GM18517 (cell line): ENCODE measurements around the gene PARP2.
"Not testable (repeated sequence)": the region's sequence is repeated elsewhere in the genome, so short reads cannot be mapped to it uniquely, and the experiment has no call there.

Experiments
- ATAC-seq: cut with Tn5 transposase; IDR thresholded peaks from one replicate; pipeline ENCODE4 v1.9.1; 2021; ENCODE audit warnings: mild to moderate bottlenecking, moderate library complexity; ENCODE audit not compliant: unreplicated experiment

PARP2 gene

DNA sequence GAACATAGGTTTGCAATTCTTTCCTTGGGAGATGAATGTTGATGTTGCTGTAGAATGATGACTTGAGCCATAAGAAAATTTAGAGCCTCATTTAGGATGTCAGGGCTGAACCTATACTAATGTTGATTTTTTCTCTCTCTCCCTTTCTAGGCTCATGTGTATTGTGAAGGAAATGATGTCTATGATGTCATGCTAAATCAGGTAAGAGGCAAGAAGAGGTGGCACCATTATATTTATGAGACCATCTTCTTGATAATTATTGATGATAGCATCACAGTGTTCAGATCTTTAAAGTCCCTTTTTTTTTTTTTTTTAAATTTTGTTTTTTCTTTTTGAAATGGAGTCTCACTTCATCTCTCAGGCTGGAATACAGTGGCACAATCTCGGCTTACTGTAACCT is 3.3 kb downstream of the PARP2 start:
- no peak for ATAC-seq

DNA sequence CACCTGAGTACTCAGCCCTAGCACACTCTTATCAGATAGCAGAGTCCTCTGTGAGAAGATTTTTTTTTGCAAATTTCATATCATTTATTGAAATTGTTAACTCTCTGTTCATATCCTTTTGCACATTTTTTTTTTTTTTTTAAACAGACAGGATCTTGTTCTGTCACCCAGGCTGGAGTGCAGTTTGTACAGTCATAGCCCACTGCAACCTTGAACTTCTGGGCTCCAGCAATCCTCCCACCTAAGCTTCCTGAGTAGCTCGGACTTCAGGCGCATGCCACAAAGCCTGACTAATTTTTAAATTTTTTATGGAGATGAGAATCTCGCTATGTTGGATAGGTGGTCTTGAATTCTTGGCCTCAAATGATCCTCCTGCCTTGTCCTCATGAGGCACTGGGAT is 4.3 kb downstream of the PARP2 start:
- no peak for ATAC-seq

DNA sequence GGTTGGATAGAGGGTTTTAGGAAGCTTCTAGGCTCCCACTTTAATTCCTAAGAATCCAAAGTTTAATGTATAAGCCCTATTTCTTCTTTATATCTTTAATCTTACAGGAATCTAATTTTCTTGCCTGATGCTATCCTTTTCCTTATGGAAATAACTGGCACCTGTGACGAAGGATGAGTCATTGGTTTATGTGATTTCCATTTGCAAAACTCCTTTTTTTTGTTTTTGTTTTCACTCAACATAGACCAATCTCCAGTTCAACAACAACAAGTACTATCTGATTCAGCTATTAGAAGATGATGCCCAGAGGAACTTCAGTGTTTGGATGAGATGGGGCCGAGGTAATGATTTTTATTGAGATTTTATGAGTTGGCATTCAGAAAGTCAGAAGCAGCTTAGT is 6.8 kb downstream of the PARP2 start:
- ATAC-seq = no peak

DNA sequence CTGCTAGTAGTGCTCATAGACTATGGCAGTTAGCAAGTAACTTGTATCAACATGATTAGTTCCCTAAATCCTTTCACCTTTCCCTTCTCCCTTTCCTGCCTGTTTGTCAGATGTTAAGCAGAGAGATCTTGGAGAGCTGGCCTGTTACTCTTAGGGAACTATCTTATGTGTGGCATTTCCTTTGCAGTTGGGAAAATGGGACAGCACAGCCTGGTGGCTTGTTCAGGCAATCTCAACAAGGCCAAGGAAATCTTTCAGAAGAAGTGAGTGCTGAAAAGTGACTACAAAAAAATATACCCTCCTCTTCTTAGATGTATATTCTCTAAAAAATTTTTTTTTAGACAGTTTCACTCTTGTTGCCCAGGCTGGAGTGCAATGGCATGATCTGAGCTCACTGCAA is 7.4 kb downstream of the PARP2 start:
- no peak for ATAC-seq

DNA sequence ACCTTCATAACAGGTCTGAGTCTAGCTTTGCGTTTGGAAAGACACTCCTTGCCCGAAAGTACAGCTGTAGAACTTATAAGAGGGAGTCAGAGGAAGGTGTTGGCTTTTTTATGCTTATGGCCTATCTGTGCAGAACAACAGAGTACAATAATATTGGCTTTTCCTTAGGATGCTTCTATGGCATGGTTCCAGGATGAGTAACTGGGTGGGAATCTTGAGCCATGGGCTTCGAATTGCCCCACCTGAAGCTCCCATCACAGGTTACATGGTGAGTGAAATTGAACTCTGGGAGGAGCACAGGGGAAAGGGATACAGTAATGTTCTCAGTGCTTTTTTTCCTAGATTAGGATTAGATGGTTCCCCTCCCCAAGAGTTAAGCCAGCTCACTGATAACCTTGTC is 13.0 kb downstream of the PARP2 start:
- ATAC-seq = no peak

DNA sequence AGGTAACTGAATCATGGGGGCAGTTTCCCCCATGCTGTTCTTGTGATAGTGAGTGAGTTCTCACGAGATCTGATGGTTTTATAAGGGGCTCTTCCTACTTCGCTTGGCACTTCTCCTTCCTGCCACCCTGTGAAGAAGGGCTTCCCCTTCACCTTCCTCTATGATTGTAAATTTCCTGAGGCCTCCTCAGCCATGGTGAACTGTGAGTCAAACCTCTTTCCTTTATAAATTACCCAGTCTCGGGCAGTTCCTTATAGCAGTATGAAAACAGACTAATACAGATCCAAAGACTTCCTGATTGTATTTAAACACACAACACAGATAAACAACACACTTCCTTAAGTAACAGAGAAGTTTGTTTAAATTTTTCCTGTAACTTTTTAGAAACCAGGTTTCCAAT is 15.0 kb downstream of the PARP2 start:
- not testable (repeated sequence) for ATAC-seq

DNA sequence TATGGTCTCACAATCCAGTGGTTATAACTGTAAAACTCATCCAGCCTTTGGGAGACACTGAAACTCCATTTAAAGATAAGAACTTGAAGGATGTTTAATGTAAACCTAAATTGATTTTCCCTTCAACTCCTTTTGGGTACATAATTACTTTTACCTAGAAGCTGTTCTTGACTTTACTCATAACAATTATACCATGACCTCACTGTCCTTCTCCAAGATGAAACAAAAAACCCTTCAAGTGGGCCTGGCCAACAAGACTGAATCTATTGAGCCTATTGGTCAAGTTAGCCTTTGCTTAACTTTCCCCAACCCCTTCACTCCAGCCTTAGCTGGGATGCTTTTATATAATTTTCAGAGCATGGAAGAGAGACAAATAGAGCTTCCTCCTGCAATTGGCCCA is 22.5 kb downstream of the PARP2 start:
- no peak for ATAC-seq

DNA sequence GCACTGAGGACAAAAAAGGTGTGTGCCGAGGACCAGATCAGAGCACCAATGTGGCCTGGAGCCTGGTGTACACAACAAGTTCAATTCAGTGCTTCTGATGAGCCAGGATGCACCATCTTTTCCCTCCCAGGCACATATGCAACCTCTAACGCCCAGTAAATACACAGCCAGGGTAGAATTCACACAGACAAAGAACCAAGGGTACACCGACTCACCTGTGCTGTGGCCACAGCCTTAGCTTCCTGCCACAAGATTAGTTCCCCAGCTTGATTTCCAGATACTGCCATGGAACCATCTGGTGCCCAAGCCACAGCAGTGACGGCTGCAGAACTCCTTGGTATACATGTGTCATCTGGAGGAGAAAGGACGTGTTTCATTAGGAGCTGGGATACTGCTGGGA is 29.4 kb downstream of the PARP2 start:
- no peak for ATAC-seq

DNA sequence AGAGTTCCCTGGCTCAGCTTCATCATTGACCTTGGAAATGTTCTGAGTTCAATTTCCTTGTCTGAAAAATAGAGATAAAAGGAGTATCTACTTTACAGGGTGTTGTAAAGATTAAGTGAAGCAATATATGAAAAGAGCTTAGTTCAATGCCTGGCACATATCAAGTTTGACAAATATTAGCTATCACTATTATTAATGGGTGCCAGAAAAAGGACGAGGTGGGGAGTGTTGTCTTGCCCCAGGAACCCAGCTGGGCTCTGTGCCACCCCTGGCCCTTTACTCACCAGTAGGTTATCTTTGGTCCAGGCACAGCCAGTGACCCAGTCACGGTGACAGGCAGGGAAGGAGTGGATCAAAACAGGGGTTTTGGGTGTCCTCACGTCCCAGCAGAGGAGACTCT is 32.0 kb downstream of the PARP2 start:
- no peak for ATAC-seq

DNA sequence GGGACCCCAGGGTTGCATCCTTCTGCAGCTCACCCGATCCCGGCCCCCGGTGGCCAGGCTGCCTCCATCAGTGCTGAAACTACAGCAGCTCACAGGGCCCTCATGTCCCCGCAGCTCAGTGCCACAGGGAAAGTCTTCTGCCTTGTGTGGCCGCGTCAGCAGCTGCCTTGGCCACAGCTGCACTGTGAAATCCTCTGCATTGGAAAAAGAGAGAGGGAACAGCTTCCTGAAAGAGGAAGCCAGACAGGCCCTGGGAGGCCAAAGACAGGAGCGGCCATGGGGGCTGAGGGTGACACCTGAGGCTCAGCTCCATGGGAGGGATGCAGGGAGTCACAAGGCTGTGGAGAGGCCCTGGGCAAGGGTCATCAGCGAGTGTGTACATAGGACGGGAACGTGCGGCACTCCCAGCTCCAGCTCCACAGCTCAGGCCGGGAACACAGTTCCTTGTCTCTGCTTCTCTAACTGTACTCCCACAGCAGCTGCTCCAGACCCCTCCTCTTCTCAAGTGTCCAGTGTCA is 32.7 kb downstream of the PARP2 start:
- no peak for ATAC-seq

DNA sequence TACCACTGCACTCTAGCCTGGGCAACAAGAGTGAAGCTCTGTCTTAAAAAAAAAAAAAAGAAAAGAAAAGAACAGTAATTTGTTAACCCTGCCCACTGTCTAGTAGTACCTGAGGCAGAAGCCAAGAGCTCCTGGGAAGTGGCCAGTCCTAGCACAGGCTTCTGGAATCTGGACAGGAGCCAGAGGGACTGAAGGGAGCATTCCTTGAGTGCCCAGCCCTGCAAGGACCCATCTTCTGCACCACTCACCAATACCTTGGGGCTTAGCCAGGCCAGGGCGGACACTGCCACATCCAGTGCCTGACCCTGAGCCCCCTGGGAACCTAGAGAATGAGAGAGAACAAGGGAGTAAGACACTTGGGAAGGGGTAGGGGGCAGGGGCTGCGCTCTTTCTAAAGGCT is 33.7 kb downstream of the PARP2 start:
- ATAC-seq = no peak

DNA sequence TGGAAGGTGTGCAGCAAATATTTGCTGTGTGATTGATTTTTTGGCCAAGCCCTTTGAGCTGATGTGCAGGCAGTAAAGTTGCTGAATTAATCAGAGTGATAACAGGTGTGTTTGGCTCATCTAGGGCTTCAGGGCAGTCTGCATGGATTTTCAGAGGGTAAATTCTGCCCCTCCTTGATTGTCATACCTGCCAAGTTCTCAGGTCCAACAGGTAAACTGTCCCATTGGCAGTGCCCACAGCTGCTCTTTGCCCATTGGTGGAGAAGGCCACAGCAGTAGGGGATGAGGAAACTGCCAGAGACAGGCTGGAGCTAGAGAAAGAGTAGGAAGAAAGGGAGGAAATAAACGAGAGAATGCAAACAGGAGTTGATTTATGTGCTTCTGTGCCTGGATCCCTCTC is 36.3 kb downstream of the PARP2 start:
- ATAC-seq = no peak

DNA sequence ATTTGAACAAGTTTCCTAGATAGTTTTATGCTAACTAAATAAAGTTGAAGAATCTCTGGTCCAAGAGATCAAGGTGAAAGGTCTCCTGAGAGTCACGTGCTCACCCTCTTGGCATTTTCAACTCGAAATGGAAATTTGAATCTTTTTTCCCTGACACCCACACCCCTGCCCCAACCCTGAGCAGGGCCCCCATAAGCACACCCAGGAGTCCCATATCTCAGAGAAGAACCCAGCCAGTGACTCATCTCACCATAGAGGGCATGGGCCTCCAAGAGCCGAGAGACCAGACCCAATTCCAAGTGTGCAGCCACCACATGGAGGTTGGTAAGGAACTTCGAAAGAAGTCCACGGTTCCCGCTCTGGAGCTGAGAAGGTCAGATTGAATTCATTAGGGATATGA is 37.2 kb downstream of the PARP2 start:
- no peak for ATAC-seq

DNA sequence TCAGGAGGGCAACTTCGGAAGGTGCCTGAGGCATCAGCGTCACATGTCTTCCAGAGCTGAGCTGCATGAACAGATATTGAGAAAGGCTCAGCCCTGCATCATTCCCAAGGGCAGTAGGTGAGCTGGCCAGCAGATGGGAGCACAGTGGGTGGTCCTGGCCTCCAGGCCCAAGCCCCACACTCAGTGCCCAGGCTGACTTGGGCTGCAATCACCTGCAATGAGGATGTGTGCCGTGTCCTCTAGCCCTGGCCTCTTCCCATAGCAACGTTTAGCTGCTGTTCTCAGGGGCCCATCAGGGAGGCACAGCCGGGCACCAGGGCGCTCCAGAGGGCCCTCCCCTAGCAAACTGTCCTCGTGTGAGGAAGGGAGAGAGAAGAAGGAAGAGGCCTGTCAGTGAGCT is 37.9 kb downstream of the PARP2 start:
- ATAC-seq = no peak

DNA sequence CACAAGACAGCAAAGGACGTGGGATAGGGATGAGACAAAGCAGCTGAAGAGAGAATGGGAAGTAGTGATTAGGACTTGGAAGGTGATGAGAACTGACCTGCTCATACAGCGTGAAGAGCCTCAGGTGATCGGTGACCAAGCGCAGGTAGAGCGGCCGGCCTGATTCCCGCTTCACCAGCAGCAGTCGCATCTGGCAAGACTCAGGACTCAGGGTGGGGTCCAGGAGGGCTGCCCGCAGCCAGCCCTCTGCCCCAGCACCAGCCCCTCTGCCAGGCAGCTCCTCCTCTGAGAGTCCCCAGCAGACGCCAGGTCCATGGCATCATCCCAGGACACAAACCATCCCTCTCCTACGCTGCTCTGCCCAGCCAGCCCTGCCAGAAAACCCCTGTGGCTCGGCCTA is 39.1 kb downstream of the PARP2 start:
- no peak for ATAC-seq

DNA sequence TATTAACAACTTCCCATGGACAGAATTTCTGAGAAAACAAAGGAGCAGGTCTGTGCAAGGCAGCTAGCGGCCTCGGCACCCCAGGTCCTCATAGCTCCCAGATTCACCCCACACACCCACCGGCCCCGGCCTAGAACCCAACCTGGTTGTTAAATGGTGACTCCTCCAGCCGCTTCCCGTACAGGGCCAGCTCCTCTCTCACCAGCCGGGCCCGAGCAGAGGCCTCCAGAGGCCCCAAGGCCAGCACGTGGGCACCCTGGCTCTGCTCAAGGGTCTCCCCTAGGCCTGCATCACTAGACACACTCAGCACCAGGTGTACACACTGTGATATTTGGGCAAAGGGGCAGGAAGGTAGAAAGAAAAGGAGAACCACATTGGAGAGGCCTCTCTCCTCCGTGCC is 39.6 kb downstream of the PARP2 start:
- no peak for ATAC-seq

DNA sequence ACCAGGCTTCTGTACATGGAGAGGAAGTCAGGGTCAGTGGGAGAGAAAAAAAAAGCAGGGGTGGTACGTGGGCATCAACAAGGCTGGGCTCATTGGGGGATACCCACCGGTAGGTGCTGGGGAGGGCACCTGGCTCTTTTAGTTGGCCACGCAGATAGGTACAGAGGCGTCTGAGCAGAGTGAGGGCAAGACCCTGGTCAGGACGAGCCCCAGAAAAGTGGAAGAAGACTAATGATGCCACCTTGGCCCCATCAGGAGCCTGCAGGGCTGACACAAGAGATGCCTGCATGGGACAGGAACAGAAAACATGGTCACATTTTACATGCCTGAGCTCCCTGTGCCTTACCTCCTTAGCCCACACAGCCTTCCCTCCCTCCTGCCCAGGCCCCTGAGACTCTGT is 40.2 kb downstream of the PARP2 start:
- ATAC-seq = no peak

DNA sequence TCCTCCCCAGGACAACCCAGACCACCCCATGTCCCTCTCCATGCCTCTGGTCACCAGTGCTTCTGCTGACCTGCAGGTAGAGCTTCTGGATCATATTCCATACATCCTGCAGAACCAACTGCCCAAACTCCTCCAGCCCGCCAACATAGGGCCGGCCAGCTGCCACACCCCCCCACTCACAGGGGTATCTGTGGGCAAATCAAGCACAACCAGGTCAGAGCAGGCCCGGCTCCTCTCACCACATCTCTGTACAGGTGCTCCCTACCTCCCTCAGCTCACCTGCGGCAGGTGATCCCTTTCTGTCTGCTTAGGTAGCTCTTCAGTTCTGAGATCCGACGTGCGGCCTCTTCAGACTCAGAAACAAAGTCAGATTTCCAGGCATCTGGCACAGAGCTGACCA is 40.9 kb downstream of the PARP2 start:
- no peak for ATAC-seq

DNA sequence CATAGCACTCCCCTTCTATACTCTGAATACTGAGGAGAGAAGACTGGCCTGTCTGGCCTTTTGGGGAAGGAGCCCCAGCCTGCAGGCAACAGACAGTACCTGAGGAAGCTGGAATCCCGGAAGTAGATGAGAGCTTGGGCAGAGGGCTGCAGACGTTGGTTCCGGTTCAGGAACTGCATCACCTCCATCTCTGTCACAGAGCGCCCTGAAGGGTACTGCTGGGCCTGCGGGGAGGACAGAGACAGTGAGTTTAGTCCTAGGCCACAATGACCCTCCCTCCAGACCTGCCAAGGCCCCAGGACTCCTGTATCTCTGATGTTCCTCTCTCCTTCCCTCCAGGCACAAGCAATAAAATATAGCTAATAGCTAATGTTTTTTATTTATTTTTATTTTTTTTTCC is 41.5 kb downstream of the PARP2 start:
- no peak for ATAC-seq

DNA sequence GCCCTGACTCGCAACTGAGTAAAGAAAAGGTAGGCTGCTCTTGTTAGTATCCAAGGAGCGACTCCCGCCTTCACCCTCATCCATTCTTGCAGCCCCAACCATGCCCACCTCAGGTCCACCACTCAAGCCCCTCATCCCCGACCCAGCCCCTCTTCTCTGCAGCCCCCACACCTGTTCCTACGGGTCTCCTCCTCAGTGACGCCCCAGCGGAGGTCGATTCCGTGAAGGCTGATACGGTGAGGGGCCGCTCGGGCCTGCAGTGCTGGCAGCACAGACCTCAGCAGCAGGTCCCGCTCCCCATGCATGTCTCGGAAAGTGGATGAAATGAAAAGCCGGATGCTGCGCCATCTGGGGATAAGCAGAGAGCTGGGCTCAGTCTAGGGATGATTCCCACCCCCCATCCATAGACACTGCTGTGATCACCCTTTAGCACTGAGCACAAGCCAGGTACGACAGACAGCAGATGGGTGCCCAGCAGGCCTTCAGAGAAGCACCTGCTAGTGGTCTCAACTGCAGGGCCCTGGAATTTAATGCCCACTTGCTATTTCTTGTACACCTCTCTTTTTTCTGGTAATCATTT is 42.9 kb downstream of the PARP2 start:
- ATAC-seq = no peak

DNA sequence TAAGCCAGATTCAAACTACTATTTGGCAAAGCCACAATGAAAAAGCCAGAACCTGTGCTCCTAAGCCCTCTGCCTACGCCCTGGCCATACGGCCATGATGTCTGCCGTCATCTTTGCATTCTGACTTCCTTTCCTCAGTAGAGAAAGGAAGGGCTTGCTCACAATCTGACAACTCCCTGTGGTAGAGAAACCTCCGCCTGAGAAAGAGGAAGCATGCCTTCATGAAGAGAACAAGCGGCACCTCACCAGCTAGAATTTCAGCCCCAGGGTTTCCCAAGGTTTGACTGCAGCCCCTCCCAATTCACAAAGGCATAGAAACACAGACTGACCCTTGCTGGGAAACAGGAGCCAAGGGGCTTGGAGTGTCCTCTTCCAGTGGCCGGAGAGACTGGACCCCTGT is 44.1 kb downstream of the PARP2 start:
- ATAC-seq = no peak

DNA sequence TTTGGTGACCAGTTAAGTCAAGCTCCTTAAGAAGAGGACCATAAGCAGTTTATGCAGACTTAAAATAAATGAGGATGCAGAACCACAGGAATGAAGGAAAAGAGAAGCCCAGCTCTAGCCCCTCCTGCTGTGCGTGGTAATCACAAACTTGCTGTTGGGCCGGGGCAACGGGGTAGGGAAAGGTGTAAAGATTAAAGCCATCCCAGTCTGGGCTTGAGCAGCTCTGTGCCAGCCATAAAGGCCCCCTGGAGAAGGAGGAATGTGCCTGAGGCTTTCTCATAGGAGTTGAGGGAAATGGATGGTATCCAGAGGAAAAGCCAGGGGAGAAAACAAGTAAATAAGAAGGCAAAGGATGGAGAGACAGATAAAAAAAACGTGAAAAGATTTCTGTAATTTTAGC is 44.7 kb downstream of the PARP2 start:
- ATAC-seq = no peak

DNA sequence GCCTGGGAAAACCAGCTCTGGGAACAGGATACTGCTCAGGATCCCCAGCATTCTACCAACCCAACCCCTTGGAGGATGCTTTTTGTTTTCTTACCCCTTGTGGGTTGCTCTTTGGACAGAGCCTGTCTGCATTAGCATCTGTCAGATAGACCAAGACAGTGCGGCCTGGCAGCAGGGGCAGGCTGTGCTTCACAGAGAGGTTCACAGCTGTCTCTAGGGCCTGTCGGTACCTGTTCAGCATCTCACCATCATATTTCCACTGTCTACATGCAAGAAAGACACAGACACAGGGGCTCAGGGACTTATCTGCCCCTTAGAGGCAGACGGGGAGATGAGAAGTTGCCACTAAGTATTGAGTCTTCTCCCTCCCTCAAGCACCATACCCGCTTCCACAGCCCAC is 48.1 kb downstream of the PARP2 start:
- no peak for ATAC-seq

DNA sequence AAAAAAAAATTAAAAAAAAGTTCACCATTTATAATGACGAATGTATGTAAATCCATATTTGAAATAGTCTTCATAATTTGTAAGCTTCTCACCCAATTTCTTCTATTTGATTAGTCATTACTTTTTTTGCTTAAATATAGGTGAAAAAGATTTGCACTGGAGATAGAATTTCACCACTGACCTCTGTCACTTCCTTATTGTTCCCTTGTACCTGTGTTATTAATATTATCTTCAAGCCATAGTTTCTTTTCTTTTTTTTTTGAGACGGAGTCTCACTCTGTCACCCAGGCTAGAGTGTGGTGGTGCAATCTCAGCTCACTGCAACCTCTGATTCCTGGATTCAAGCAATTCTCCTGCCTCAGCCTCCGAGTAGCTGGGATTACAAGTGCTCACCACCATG is 54.1 kb downstream of the PARP2 start:
- no peak for ATAC-seq
